ENCODE data around the gene TNP2. TPM values are rescaled to one million over a fixed set of nuclear protein-coding genes. Genes with fewer than 3 reads are reported as not detected.

The TNP2 gene
- under 0.01 TPM in 1 of 2 replicates, not detected in the other for total RNA-seq

DNA sequence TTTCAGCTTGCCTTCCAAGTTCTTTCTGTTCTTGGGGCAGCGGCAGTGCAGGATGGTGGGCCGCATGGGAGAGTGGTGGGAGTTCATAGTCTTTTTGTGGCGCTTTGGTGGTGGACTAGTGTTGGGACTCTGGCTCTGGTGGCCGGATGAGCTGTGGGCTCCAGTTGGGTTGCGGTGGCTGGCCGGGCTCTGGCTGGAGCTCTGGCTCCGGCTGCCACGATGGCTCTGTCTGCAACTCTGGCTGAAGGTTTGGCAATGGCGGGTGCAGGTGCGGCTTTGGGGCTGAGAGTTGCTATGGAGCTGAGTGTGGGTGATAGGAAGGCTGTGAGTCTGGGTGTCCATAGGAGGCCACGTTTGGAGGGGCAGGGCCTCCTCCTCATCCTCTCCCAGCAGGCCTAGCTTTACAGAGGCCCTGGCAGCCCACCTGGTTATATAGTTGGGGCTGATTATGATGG, at the start of gene TNP2:
Gene TNP2 (minus strand): TSS at position 405 of the 455 bp plus-strand sequence. CDS start 63 bp downstream, at position 342.

DNA sequence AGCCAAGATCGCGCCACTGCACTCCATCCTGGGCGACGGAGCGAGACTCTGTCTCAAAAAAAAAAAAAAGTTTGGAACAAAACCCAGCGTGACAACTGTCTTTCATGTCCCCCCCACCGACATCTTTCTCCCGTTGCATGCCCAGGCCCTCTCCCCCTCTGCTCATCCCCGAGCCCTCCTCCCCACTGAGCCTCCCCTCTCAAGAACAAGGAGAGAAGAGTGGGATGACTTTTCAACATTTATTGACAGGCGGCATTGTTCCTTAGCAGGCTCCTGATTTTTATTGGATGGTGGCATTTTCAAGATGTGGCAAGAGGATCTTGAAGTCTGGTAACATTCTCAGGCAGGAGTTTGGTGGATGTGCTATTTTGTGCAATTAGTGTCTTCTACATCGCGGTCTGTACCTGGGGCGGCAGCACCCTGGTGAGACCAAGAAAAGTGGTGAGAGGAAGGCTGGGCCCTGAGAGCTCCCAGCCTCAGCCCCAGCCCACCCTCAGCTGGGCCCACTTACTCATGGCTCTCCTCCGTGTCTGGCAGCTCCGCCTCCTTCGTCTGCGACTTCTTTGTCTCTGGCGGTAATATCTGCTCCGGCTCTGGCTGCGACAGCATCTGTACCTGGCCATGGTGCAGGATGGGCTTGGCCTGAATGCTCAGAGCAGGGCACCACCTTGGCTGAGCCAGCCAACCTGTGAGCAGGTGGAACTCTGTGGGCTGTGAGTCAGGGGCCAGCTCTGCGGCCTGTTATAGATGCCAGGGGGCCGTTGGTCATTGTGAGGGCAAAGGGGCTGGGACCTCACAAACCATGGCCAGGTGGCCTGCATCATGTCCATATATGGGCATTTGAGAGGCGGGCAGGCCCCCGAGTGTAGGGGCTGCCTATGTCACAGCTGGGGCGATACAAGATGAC, 11.7 kb upstream of the TNP2 start, which contains the start of gene PRM1:
Gene PRM1 (minus strand): TSS at position 715 of the 907 bp plus-strand sequence. CDS start 92 bp downstream, at position 623.

DNA sequence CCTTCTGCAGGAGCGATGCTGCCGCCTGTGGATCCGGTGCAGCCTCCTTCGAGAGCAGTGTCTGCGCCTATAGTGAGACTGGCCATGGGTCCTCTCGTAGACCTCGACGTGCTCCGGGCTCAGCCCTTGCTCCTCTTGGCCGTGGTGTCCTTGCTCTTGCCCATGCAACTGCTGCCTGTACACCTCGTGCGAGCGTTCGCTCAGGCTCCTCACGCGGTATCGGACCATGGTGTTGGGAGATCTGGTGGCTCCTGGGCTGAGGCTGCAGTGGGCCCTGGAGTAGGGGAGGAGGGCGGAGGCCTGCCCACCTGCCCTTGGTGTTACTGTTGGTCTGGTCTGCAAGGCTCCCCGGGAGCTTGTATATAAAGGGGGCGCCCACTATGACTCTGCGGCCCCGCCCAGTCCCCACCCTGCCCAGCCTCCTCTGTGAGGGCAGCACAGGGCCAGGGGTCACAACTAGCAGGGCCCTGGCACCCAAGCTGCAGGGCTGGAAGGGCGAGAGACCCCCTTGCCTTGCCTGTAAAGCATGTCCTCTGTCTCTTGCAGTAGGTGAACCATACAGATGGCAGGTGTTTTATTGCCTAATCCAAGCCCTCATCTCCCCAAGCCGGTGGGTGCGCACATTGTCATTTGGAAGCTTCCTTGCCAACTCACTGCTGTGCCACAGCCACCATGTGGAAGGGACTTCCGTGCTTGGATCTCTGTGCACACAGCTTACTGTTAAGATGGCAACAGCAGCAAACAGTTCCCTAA, 7.2 kb upstream of the TNP2 start, which contains the start of gene PRM2:
Gene PRM2 (minus strand): TSS at position 338 of the 753 bp plus-strand sequence. CDS start 110 bp downstream, at position 228.

DNA sequence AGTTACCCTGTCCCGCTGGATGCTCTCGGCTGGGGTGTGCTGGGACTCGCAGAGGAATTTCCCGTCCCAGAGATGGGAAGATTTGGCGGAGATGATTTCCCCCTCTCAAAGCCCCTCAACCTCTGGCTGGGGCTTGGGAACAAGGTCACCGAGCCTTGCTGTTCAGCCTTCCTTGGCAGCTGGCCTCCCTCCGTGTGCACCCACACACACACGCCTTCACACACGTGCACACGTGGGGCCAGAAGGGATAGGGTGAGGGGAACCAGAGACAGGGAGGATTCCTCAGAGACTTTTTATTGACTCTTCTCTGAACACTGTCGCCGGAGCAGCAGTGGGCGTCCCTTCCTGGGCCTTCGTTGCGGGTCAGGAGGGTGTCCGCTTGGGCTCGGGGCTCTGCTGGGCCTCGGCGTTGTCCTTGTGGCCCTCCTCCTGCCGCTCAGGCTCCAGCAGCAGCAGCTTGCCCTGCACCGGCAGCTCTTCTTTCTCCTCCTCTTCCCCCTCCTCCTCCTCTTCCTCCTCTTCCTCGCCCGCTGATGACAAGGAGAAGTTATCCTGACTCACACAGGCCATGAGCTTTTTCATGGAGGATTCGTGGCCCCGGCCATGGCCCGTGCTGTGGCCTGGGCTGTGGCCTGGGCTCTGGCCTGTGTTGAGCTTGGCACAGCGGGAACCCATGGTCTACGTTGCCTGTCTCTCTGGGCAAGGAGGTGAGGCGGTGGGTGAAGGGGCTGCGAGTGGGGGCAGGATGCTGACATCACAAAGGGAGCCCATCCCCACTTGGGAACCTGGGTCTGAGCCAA, 4.0 kb upstream of the TNP2 start, which contains the start of gene PRM3:
Gene PRM3 (minus strand): TSS at position 709 of the 800 bp plus-strand sequence. CDS start 34 bp downstream, at position 675.

DNA sequence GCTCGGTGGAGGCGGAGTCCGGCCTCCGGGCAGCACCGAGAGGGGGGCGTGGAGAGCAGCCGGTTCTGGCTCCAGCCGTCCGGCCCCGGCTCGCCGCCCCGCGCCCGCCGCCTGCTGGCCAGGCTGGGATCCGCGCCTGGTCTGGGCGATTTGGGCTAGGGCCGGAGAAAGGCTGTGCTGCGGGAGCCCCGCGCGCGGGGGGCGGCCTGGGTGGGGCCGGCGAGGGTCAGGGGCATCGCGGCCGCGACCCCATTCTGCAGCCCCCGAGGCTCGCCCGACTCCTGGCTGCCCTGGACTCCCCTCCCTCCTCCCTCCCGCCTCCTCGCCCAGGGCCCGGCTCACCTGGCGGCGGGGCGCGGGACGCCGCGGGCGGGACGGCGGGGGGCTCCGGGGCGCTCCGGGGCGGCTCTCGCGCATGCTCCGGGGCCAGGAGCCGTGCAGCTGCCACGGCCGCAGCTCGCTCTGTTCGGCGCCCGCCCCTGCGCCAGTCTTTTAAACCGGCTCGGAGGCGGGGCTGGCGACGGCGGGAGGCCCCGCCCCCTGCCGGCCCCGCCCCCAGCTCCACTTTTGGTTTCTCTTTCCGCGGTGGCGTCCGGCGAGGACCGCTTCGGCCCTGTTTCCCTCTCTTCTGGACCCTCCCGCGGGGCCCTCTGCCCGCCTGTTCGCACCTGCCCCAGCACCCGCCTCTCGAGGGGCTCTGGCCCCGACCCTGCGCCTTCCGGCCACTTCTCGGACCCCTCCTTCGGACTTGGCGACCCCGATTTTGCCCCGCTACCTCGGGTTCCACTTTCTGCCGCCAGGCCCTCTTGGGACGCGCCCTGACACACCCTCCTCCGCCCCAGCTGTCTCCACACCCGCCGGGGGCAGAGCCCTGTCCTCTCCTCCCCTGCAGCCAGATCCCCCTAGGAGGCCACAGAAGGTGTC, 13.1 kb downstream of the TNP2 start, which contains the start of gene SOCS1:
Gene SOCS1 (minus strand): TSS at position 468 of the 924 bp plus-strand sequence. CDS start 726 bp downstream, outside the sequence.

Other genes with a start within 250 kb of the TNP2 start
- 1.1 and 1.6 TPM in 2 replicates for gene SOCS1, start 13.1 kb downstream of the TNP2 start, total RNA-seq
- not detected in 2 replicates for gene PRM3, start 4.3 kb upstream of the TNP2 start, total RNA-seq
- not detected in 2 replicates for gene PRM2, start 7.2 kb upstream of the TNP2 start, total RNA-seq
- gene PRM1, start 12.0 kb upstream of the TNP2 start, total RNA-seq, result not detected in 2 replicates
- 5.2 TPM in 2 replicates for gene RMI2, start 76.1 kb upstream of the TNP2 start, total RNA-seq